K562 (cell line): ENCODE data around the gene CNFN. TPM values are rescaled to one million over a fixed set of nuclear protein-coding genes. Genes with fewer than 3 reads are reported as not detected.

Experiments
- ATAC-seq: fragments of 200-7000 bp; cut with Tn5 transposase; 3 replicates; pipeline ENCODE4 v1.9.1; 2020; ENCODE audit warnings: moderate library complexity
- BruUV-seq: library from RNA; stranded (reverse); fragments of 400-500 nt; replicated peaks from 2 replicates; lab custom pipeline; 2021; lab: Mats Ljungman, UMichigan
- CTCF ChIA-PET: fragments of 300-600 bp; formaldehyde crosslinking; extraction: SDS; loops from one replicate; lab custom pipeline; 2021; ENCODE audit warnings: low intra/inter-chr PET ratio; lab: Yijun Ruan, JAX
- POLR2A ChIA-PET: fragments of 300-600, 350-650 bp; sonication (Branson Sonifier 250); formaldehyde crosslinking; extraction: SDS; loops from one replicate; lab custom pipeline; 2021; ENCODE audit warnings: antibody characterized with exemption, inconsistent platforms; lab: Yijun Ruan, JAX
- DNase-seq, 4 experiments: peaks; one replicate each; pipeline versions ENCODE4 v3.0.0 to v3.0.0-alpha.2; 2011 to 2018; ENCODE audit warnings: low spot score in 3 of 4, mixed read lengths in 3 of 4; ENCODE audit errors: extremely low read depth in 1 of 4
- FAIRE-seq: peaks from 2 replicates; lab custom pipeline; 2011; peaks lifted over from hg19 to GRCh38; lab: Jason Lieb, UNC
- H2AFZ ChIP-seq: 2 replicates; pipeline ENCODE4 v1.6.0; 2011; ENCODE audit warnings: low read depth, low read length, control low read depth, inconsistent platforms
- H3K27ac ChIP-seq: fragments of 200-600 bp; 3 replicates; pipeline ENCODE4 v1.8.0; 2011; ENCODE audit warnings: low read depth, mild to moderate bottlenecking, control low read depth, inconsistent platforms, low read length, moderate library complexity, mixed read lengths; ENCODE audit errors: extremely low read depth
- H3K27me3 ChIP-seq, 2 experiments: fragments of 300-600 bp in 1 of 2; 2 replicates in 1 of 2; 3 replicates in 1 of 2; pipeline versions ENCODE4 v1.6.0 to v1.8.0; 2011; ENCODE audit warnings: inconsistent platforms in 2 of 2, low read length in 2 of 2, mild to moderate bottlenecking in 1 of 2, mixed read lengths in 1 of 2, moderate library complexity in 1 of 2; ENCODE audit not compliant: control insufficient read depth in 2 of 2, insufficient read depth in 2 of 2
- H3K36me3 ChIP-seq: fragments of 300-600 bp; 3 replicates; pipeline ENCODE4 v1.8.0; 2011; ENCODE audit warnings: mild to moderate bottlenecking, low read length, inconsistent platforms; ENCODE audit not compliant: control insufficient read depth, insufficient read depth
- H3K4me1 ChIP-seq, 2 experiments: fragments of 200-600 bp in 1 of 2; replicated peaks in 1 of 2; 2 replicates in 1 of 2; 3 replicates in 1 of 2; pipeline versions ENCODE4 v1.5.1 to v1.8.0; 2011; ENCODE audit warnings: inconsistent platforms in 2 of 2, low read length in 2 of 2, mild to moderate bottlenecking in 1 of 2, mixed read lengths in 1 of 2, moderate library complexity in 1 of 2; ENCODE audit not compliant: control insufficient read depth in 2 of 2, insufficient read depth in 2 of 2
- H3K4me2 ChIP-seq: 2 replicates; pipeline ENCODE4 v1.6.1; 2011; ENCODE audit warnings: low read length, control low read depth, inconsistent platforms, mixed read lengths; ENCODE audit not compliant: insufficient read depth
- H3K4me3 ChIP-seq: fragments of 200-600 bp; sonication (generic), shearing (Covaris generic); 2 replicates; pipeline ENCODE4 v1.5.1; 2016; ENCODE audit warnings: control low read depth, inconsistent platforms
- H3K79me2 ChIP-seq: fragments of 200-600 bp; 3 replicates; pipeline ENCODE4 v1.8.0; 2011; ENCODE audit warnings: low read length, inconsistent platforms; ENCODE audit not compliant: control insufficient read depth, insufficient read depth
- H3K9ac ChIP-seq, 2 experiments: 2 replicates each; pipeline versions ENCODE4 v1.6.0 to v1.6.1; 2011; ENCODE audit warnings: low read depth in 2 of 2, low read length in 2 of 2, control low read depth in 1 of 2, inconsistent platforms in 1 of 2, mild to moderate bottlenecking in 1 of 2, mixed read lengths in 1 of 2; ENCODE audit not compliant: insufficient read depth in 1 of 2
- H3K9me1 ChIP-seq: one replicate; pipeline ENCODE4 v1.6.0; 2011; ENCODE audit warnings: inconsistent platforms, mild to moderate bottlenecking, low read length, moderate library complexity; ENCODE audit not compliant: control insufficient read depth, insufficient read depth
- H3K9me3 ChIP-seq: replicated peaks from 2 replicates; pipeline ENCODE4 v1.5.1; 2011; ENCODE audit warnings: low read depth, low read length, inconsistent platforms; ENCODE audit not compliant: control insufficient read depth, insufficient read depth
- H4K20me1 ChIP-seq: replicated peaks from 2 replicates; pipeline ENCODE4 v1.6.1; 2011; ENCODE audit warnings: low read length, inconsistent platforms, mixed read lengths; ENCODE audit not compliant: control insufficient read depth, insufficient read depth
- CHAMP1 ChIP-seq: fragments of 450-650 bp; IDR thresholded peaks from 2 replicates; pipeline ENCODE4 v1.6.1; 2016; ENCODE audit warnings: mild to moderate bottlenecking
- CREB3 ChIP-seq: fragments of 450-650 bp; conservative IDR thresholded peaks from 2 replicates; pipeline ENCODE4 v1.6.1; 2016; ENCODE audit warnings: missing genetic modification characterization, low read depth, mild to moderate bottlenecking, missing compliant biosample characterization, moderate library complexity
- PHF8 ChIP-seq: fragments of 200-600 bp; sonication (generic); IDR thresholded peaks from 2 replicates; pipeline ENCODE4 v1.6.1; 2012; ENCODE audit warnings: mixed run types, mild to moderate bottlenecking, inconsistent platforms, low read length, moderate library complexity, borderline replicate concordance
- ZNF318 ChIP-seq, 2 experiments: fragments of 450-650 bp; IDR thresholded peaks; 2 replicates each; pipeline ENCODE4 v1.6.1; 2016; ENCODE audit warnings: mild to moderate bottlenecking in 2 of 2, borderline replicate concordance in 1 of 2, low read depth in 1 of 2, moderate library complexity in 1 of 2
- WGBS: fragments of 100-300 bp; shearing (Covaris generic); methylation state at CpG from one replicate; pipeline ENCODE4 v1.1.6; 2016; ENCODE audit warnings: low coverage, mixed read lengths; ENCODE audit not compliant: insufficient coverage; ENCODE audit errors: missing lambda C conversion rate; 5-methylcytosine and 5-hydroxymethylcytosine counted together
- in situ Hi-C: fragments of 300-500 bp; cut with MboI; formaldehyde crosslinking; loops from 4 replicates; pipeline ENCODE4 v1.15.0; 2018; ENCODE audit warnings: inconsistent platforms, mixed read lengths
- intact Hi-C: fragments of 100-400 bp; cut with micrococcal nuclease; formaldehyde crosslinking; loops from 2 replicates; pipeline ENCODE4 v1.14.2; 2022
- polyA plus RNA-seq, 8 experiments: library from polyadenylated mRNA; depleted of rRNA in 4 of 8; stranded (reverse) in 5 of 8; unstranded in 3 of 8; fragments of >200 nt; fragmentation: Nextera tagmentation in 2 of 8; fragmentation: Illumina TruSeq in 1 of 8; extraction: Ambion mirVana in 2 of 8; extraction: Trizol in 1 of 8; gene quantifications; 2 replicates each; pipeline versions ENCODE4 v1.2.1 to v1.2.3, GENCODE V29; 2011 to 2014; ENCODE audit warnings: inconsistent platforms in 1 of 8, missing spikeins in 1 of 8
- total RNA-seq, 7 experiments: library from RNA; depleted of rRNA in 6 of 7; stranded (reverse); fragments of >200 nt in 6 of 7; fragmentation: Illumina TruSeq in 2 of 7; extraction: Trizol in 2 of 7; gene quantifications; 2 replicates each; pipeline versions ENCODE4 v1.2.1 to v1.2.3, GENCODE V29; 2011 to 2021; ENCODE audit warnings: low replicate concordance in 1 of 7
- TF ChIP-seq, protein P1 (sequence below): fragments of 450-650 bp; IDR thresholded peaks from 2 replicates; pipeline ENCODE4 v1.6.1; 2016

The CNFN gene
- total and polyA plus RNA-seq, 9 of the 15 experiments (the other 6 are each of a cell fraction or from before 2014, with no cell fraction given) = 0.18 to 0.52 (median 0.27) TPM; not detected in 5

- CTCF ChIA-PET = interaction anchor here (0.9 kb wide), 1 partner anchor 288 kb away, joined by 3 read pairs; no protein-coding TSS in a partner anchor
- Histone ChIP-seq H3K79me2 (peaks cover 6% of the 10 kb centered on the region; the same call in 1 of the 3 replicates), H3K4me2 (peak overlapping the region; percentile 98), H3K36me3 (no peaks in the 10 kb centered on the region), H3K9ac (peak overlapping the region; percentile 79 to 83), H3K4me1 (peaks cover 14 to 20% of the 10 kb centered on the region in 2 experiments), H3K9me1 (peaks cover 5% of the 10 kb centered on the region), H3K27me3 (peaks cover 5 to 6% of the 10 kb centered on the region in 2 experiments; a peak in 3 of 5 replicates), H3K27ac (peak overlapping the region; percentile 81), H3K4me3 (peak overlapping the region; percentile 49), H3K9me3 (no peaks in the 10 kb centered on the region), H2AFZ (peak overlapping the region; percentile 99), H4K20me1 (no peaks in the 10 kb centered on the region; the same call in 1 of the 2 replicates)
- WGBS = 2% methylated on average over 36 of the region's 42 CpGs
- ATAC-seq (peak; percentile 99), FAIRE-seq (peak; percentile 100), DNase-seq (peak; percentile 99 to 100 (median 100))
- intact Hi-C loops = no loop called here
- in situ Hi-C loops = no loop called here
- TSS peak; percentile 96 for BruUV-seq
- POLR2A ChIA-PET = interaction anchor here (0.6 to 2.6 kb wide), 18 partner anchors 10 to 285 kb away, joined by 3 to 13 read pairs (median 3); partner anchors contain the start of gene GSK3A
- TF ChIP-seq PHF8 = peak; percentile 97; the same call in 1 of the 2 replicates
- TF ChIP-seq, protein P1, sequence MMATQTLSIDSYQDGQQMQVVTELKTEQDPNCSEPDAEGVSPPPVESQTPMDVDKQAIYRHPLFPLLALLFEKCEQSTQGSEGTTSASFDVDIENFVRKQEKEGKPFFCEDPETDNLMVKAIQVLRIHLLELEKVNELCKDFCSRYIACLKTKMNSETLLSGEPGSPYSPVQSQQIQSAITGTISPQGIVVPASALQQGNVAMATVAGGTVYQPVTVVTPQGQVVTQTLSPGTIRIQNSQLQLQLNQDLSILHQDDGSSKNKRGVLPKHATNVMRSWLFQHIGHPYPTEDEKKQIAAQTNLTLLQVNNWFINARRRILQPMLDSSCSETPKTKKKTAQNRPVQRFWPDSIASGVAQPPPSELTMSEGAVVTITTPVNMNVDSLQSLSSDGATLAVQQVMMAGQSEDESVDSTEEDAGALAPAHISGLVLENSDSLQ = peak; percentile 99
- TF ChIP-seq CHAMP1 = no peak
- TF ChIP-seq ZNF318 (IDR thresholded peaks at IDR 0.05; ENCODE audit: borderline replicate concordance in 1 of 2, low read depth in 1 of 2) = no peak
- TF ChIP-seq CREB3 (tag) = no peak
Measured at GRCh38 chr19:42396381-42397262, 6.5 kb upstream of the CNFN start.
